Spleen (tissue), 7 donors: ENCODE data around the gene STXBP4.

Source experiments
- CTCF ChIP-seq, 11 experiments: fragments of 200-600 bp in 7 of 11; fragments of 450-650 bp in 4 of 11; sonication (generic) in 4 of 11; IDR thresholded peaks in 8 of 11; conservative IDR thresholded peaks in 3 of 11; 1 replicate in 7 of 11; 2 replicates in 4 of 11; pipeline versions ENCODE4 v1.4.0 to v1.8.0; 2016 to 2021; ENCODE audit warnings: antibody characterized with exemption in 11 of 11, inconsistent platforms in 4 of 11, mild to moderate bottlenecking in 1 of 11
- POLR2A ChIP-seq, 3 donors: fragments of 450-650 bp; IDR thresholded peaks; one replicate each; pipeline ENCODE4 v1.5.1; 2017; ENCODE audit warnings: antibody characterized with exemption in 3 of 3, mild to moderate bottlenecking in 1 of 3
- donor health status: DM: no; HTN: no; CAD: no; lungs with moderate emphysema.
- donor health status: DM: no; HTN: no; CAD: no.
- donor health status: DM: no; HTN: no; CAD: no.

- TF ChIP-seq CTCF (IDR thresholded peaks at IDR 0.05 in 8 of 11, conservative IDR thresholded peaks at IDR 0.05 in 3 of 11) (no peak), POLR2A (IDR thresholded peaks at IDR 0.05) (no peak)
These were observed 33.1 kb upstream of the STXBP4 start for GRCh38 chr17:54935471-54935870.
